GM19438 (cell line): ENCODE data around the gene NFYC.

ENCODE experiments used
- ATAC-seq: cut with Tn5 transposase; IDR thresholded peaks from one replicate; pipeline ENCODE4 v1.9.1; 2021; ENCODE audit warnings: low read depth; ENCODE audit not compliant: unreplicated experiment

The NFYC gene

DNA sequence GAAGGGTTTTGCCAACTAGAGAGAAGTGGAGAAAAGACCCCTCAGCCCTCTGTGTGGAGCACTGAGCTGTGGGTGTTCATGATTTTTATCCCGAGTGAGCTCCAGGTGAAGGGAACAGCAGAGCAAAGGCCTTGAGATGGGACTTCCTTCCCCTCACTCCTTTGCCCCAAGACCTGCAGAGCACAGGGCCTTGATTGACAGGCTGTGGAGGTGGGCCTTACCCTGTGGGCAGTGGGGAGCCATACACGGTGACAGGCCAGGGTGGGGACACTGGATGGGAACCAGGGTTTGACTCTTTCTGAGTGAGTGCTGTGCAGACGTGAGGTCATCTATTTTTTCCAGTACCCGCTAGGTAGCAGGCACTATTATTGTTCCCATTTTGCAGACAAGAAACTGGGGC, 102.5 kb downstream of the NFYC start:
- ATAC-seq: no peak

DNA sequence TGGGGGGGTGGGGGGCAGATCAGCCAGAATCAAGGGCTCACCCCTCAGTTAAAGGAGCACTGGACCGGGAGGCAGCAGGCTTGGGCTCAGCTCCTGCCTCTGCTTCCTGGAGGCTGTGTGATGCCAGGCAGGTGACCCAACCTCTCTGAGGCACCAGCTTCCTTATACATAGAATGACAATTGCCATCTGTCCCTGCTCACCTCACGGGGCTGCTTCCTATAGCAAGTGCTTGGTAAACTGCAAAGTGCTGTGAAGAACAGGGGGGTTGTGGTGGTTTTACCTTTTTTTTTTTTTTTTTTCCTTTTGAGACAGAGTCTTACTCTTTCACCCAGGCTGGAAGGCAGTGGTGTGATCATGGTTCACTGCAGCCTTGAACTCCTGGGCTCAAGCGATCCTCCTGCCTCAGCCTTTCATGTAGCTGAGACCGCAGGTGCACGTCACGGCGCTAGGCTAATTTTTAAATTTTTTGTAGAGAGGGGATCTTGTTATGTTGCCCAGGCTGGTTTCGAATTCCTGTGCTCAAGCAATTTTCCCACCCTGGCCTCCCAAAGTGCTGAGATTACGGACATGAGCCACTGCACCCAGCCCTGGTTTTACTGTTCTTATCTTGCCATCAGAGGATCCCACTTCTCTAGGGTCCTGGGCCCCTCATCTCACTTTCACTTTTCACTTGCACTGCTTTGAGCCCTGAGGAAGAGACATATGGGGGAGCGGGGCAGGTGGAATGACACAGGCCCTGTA, 103.6 kb downstream of the NFYC start:
- no peak for ATAC-seq

DNA sequence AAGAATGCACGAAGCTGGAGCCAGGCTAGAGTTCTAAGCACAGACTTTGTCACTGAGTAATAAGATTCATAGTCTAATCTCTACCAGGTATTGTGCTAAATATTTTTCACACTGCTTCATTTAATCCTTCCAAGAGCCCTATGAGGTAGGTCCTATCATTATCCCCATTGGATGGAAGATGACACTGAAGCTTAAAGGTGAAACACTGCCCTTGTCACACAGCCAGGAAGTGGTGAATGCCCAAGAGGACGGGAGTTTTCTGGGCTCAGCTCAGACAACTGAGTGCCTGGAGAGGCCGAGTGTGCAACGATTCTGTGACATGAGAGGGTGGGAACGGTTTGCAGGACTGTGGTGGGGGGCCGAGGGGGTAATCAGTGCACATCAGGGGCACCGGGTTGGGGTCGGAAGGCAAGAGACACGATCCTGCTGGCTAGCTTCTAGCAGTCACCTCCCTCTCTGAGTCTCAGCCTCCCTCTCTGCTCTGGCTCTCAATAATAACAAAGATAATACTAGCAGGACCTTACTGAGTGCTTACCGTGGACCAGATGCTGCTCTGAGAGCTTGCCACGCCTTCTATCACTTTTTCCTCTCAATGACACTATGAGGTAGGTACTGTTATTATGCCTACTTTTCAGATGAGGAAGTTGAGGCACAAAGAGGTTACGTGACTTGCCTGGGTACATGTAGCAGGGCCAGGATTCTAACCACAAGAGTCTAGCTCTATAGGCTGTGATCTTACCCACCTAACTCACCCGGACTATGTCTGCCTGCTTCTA, 104.5 kb downstream of the NFYC start:
- no peak for ATAC-seq

- no peak for ATAC-seq
Measured at GRCh38 chr1:40796939-40797667, 105.6 kb downstream of the NFYC start.

DNA sequence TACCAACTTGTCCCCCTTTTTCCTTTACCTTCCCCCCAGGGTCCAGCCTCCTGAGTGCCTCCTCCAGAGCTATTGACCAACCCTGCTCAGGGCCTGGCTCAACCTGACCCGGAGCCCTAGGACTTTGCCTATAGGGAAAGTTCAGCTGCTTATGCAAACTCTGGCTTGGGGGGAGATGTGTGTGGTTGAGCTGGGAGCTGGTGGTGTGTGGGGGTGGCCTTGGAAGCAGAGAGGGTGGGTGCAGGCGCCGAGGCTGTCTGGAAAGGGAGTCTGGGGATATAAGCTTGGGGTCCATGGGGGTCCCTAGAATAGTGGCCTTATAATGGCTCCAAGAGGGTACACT, 106.1 kb downstream of the NFYC start:
- ATAC-seq: no peak

GRCh38 chr1:40798366-40799281, 107.1 kb downstream of the NFYC start:
- no peak for ATAC-seq

GRCh38 chr1:40799351-40799867, 107.9 kb downstream of the NFYC start:
- ATAC-seq: no peak

DNA sequence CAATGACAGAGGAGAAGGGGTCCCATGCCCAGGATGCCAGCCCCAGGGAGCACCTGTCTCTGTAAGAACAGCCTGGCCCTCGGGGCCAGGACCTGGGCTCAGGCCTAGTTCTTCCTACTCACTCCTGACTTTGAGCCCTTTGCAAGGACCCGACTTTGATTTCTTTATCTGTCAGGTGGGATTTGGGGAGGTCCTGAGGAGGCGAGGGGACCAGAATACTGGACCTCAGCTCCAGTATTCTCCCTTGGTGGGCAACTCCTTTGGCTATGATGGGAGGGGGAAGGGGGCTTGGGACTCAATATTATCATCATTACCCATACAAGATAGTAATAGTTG, 110.2 kb downstream of the NFYC start:
- no peak for ATAC-seq

GRCh38 chr1:40802078-40802741, 110.7 kb downstream of the NFYC start:
- ATAC-seq: no peak

- no peak for ATAC-seq
Measured at GRCh38 chr1:40802742-40803113, 111.2 kb downstream of the NFYC start.

DNA sequence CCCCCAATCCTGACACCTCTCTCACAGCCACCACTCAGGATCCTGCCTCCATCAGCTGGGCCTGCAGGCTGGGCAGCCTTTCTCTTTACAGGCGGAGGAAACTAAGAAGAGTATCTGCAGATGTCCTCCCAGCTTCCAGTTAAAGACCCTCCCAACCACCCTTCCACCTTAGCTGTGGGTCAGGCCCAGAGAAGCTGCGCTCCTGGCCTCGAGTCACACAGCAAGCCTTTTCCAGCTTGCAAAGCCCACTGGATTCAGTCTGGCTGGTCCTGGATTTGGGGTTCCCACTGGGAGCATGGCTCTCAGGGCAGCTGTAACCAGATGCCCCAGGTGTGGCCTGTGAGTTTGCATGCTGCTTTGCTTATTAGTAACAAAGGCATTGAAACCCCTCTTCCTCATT, 111.9 kb downstream of the NFYC start:
- no peak for ATAC-seq

GRCh38 chr1:40803902-40804301, 112.4 kb downstream of the NFYC start:
- no peak for ATAC-seq

GRCh38 chr1:40806240-40806639, 114.7 kb downstream of the NFYC start:
- ATAC-seq: no peak

DNA sequence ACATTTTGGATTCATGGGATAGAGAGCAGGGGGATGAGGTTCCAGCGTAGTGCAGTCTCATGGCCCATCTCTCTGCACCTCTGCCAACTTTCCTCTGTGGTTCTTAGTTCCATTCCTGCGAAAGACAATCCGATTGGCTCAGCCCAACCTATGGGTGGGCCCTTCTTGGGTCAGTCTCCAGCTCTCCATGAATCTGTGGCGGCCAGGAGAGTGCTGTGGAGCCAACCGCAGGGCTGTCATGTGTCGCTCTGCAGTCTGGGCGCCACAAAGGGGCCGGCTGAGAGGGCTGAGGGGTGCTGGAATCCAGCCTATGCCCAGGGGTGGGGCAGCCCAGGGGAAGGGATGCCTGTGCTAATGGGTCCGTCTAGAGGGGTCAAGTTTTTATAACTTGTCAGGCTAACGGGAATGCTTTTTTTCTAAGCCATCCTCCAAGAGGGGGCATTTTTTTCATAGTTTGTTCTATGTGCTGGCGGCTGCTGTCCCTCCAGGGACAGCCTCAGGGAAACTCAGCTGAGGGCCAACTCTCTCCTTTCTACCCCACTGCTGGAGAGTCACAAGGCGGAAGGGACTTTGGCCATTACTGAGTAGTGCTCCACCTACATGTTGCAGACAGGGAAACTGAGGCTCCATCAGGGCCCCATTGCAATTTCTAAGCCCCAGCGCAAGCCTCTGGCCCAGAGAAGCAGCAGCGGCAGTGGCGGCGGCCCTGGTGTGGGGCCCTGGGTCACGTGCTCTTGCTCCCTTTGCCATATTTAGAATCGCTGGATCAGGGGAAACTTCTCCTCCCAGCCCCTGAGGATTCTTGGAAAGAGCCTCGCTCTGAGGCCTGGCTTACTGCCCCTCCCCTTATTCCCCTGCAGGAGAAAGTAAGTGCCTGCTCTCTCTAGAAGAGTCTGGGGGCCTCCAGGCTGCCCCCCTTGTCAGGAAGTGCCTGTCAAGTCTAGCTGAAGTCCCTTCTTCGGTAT, 115.5 kb downstream of the NFYC start:
- no peak for ATAC-seq

GRCh38 chr1:40808002-40808401, 116.5 kb downstream of the NFYC start:
- ATAC-seq: no peak

- no peak for ATAC-seq
Measured at GRCh38 chr1:40808444-40808843, 116.9 kb downstream of the NFYC start.

GRCh38 chr1:40808909-40809308, 117.4 kb downstream of the NFYC start:
- ATAC-seq: no peak

GRCh38 chr1:40810927-40811326, 119.4 kb downstream of the NFYC start:
- no peak for ATAC-seq

- no peak for ATAC-seq
Measured at GRCh38 chr1:40815420-40815819, 123.9 kb downstream of the NFYC start.
